Measurements from ENCODE around the gene SLC39A1. TPM values are rescaled to one million over a fixed set of nuclear protein-coding genes. Genes with fewer than 3 reads are reported as not detected.

The SLC39A1 gene
- polyA plus RNA-seq, 2 of the 4 experiments (the other 2 are of a cell fraction) = 80.6 to 108 TPM

DNA sequence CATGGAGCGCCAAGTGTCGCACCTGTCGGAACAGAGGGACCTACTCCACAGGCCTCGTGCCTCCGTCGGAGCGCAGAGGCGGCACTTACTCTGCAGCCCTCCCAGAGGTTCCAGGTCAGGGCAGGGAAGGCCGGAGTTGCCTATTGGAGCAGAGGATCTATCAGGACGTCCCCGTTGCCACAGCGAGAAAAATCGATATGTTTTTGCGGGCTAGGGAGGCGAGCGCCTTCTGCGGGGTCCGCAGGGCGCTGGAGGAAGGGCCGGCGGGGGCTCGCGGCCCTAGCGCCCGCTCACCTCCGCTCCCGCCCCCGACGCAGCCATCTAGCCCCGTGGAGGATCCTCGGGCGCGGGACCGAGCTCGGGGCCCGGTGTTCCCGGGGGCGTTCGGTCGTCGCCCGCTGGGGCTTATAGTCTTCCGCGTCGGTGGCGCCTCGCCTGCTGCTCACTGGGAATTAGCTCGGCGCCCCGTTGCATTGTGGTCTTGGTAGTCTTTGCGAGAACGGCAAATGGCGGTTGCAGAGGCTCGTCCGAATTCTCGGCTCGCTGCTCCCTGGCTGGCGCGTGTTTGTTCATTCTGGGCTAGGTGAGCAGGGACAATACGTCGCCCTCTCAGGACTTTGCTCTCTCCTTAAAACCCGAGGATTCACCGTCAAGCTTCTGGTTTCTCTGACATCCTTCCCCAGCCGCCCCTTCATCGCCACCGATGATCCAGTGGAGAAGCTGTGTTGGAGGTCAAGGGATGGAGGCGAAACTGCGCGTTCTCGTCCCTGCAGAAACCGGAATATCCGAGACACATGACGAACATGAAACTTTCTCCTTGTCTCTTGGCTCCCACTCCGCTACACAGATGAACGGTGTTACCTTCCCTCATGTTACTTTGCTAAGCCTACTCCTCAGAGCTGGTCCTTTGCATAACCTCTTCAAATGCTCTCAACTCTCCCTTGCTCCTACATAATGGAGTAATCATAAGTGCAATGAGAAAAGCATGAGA lies 14.2 kb upstream of the SLC39A1 start, which contains the start of gene JTB:
TSS of gene JTB (minus strand) at position 425 of the 991 bp plus-strand sequence. CDS start at position 3, 422 bp downstream.
- FAIRE-seq = no peak
- peak; percentile 95 to 98 for ATAC-seq
- peak; percentile 82 to 90 for DNase-seq (ENCODE audit: low read depth in 1 of 2, low spot score in 1 of 2)
- Histone ChIP-seq H3K4me2 (peak within 1 kb of the TSS; percentile 92), H3K9me3 (no peaks in the 10 kb centered on the region), H3K4me3 (peak within 1 kb of the TSS; percentile 92), H3K27ac (peak within 1 kb of the TSS; percentile 88 to 95), H3K4me1 (peaks cover 18% of the 10 kb centered on the region)
- ChIA-PET CTCF (interaction anchor here (0.5 to 7.5 kb wide), 19 partner anchors 9 to 947 kb away, joined by 3 to 90 read pairs (median 3); partner anchors contain the start of genes CREB3L4, DENND4B and RAB13), POLR2A (interaction anchor here (0.6 to 4.4 kb wide), 10 partner anchors 9 to 194 kb away, joined by 3 to 78 read pairs (median 6); partner anchors contain the start of genes CREB3L4, DENND4B, GATAD2B and RAB13)
- no peak for TF ChIP-seq MAFK (IDR thresholded peaks at IDR 0.05; ENCODE audit: partially characterized antibody)
- no peak for TF ChIP-seq FOSB (CRISPR knock-in tag; IDR thresholded peaks at IDR 0.05)
- TF ChIP-seq ZNF302 (CRISPR knock-in tag; IDR thresholded peaks at IDR 0.05) = no peak
- peak; percentile 56 for TF ChIP-seq POLR2A (IDR thresholded peaks at IDR 0.05; ENCODE audit: low read length)
- no peak for TF ChIP-seq TP53 (CRISPR knock-in tag; IDR thresholded peaks at IDR 0.05)
- no peak for TF ChIP-seq CBX2 (IDR thresholded peaks at IDR 0.05; ENCODE audit: borderline replicate concordance, low read depth)
- TF ChIP-seq, protein P1, sequence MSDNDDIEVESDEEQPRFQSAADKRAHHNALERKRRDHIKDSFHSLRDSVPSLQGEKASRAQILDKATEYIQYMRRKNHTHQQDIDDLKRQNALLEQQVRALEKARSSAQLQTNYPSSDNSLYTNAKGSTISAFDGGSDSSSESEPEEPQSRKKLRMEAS (IDR thresholded peaks at IDR 0.05) = peak; percentile 81
- TF ChIP-seq JUN (IDR thresholded peaks at IDR 0.05) = peak in 1 of 2 experiments; percentile 62; a peak in 1 of 5 replicates
- TF ChIP-seq, protein P2, sequence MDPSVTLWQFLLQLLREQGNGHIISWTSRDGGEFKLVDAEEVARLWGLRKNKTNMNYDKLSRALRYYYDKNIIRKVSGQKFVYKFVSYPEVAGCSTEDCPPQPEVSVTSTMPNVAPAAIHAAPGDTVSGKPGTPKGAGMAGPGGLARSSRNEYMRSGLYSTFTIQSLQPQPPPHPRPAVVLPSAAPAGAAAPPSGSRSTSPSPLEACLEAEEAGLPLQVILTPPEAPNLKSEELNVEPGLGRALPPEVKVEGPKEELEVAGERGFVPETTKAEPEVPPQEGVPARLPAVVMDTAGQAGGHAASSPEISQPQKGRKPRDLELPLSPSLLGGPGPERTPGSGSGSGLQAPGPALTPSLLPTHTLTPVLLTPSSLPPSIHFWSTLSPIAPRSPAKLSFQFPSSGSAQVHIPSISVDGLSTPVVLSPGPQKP (IDR thresholded peaks at IDR 0.05; ENCODE audit: low read depth, low read length) = no peak
- no peak for TF ChIP-seq NR3C1 (IDR thresholded peaks at IDR 0.05)
- TF ChIP-seq POLR2AphosphoS2 (conservative IDR thresholded peaks at IDR 0.05; ENCODE audit: low read length) = no peak
- no peak for TF ChIP-seq HOXB5 (CRISPR knock-in tag; IDR thresholded peaks at IDR 0.05)
- peak; percentile 93 for TF ChIP-seq PHF8 (IDR thresholded peaks at IDR 0.05; ENCODE audit: borderline replicate concordance, low read depth)
- no peak for TF ChIP-seq RCOR1 (IDR thresholded peaks at IDR 0.05; ENCODE audit: low read depth, low read length)
- TF ChIP-seq BCL3 (IDR thresholded peaks at IDR 0.05) = peak; percentile 83
- no peak for TF ChIP-seq RNF2 (IDR thresholded peaks at IDR 0.05; ENCODE audit: borderline replicate concordance, low read depth)
- TF ChIP-seq, protein P3, sequence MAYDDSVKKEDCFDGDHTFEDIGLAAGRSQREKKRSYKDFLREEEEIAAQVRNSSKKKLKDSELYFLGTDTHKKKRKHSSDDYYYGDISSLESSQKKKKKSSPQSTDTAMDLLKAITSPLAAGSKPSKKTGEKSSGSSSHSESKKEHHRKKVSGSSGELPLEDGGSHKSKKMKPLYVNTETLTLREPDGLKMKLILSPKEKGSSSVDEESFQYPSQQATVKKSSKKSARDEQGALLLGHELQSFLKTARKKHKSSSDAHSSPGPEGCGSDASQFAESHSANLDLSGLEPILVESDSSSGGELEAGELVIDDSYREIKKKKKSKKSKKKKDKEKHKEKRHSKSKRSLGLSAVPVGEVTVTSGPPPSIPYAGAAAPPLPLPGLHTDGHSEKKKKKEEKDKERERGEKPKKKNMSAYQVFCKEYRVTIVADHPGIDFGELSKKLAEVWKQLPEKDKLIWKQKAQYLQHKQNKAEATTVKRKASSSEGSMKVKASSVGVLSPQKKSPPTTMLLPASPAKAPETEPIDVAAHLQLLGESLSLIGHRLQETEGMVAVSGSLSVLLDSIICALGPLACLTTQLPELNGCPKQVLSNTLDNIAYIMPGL (CRISPR knock-in tag; IDR thresholded peaks at IDR 0.05; ENCODE audit: borderline replicate concordance) = no peak
- WGBS (ENCODE audit: missing lambda C conversion rate) = 2% methylated on average over 30 of the region's 75 CpGs

DNA sequence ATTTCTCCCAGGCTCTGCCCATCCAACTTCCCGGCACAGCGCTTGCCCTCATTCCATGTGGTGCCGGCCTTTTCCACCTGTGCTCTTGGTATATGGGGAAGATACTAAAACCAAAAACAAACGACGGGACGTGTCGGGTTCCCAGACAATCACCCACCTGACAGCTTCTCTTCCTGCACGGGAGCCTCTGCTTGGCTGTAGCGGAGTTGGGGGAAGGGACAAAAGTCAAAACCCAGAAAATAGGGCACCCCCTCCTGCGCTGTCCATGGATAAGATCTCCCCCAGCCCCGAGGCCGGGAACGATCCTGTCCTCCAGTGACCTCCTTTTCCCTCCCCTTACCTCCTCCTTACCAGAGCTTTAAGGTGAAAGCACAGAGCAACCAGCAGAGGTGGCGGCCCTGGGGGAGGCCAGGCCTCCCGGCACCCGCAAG lies 13.5 kb upstream of the SLC39A1 start:
- Histone ChIP-seq H3K4me1 (peaks cover 18% of the 10 kb centered on the region), H3K9me3 (no peaks in the 10 kb centered on the region), H3K27ac (peak overlapping the region; percentile 88 to 95), H3K4me2 (peak overlapping the region; percentile 92), H3K4me3 (peak overlapping the region; percentile 92)
- 2% methylated on average over 13 of the region's 16 CpGs for WGBS (ENCODE audit: missing lambda C conversion rate)
- peak; percentile 3 to 45; a peak in 4 of 6 replicates for ATAC-seq
- FAIRE-seq = no peak
- ChIA-PET POLR2A (interaction anchor here (0.9 to 4.4 kb wide), 9 partner anchors 9 to 193 kb away, joined by 3 to 78 read pairs (median 8); partner anchors contain the start of genes CREB3L4, DENND4B, GATAD2B and RAB13), CTCF (interaction anchor here (0.8 to 7.5 kb wide), 10 partner anchors 9 to 187 kb away, joined by 3 to 90 read pairs (median 5); partner anchors contain the start of genes CREB3L4, DENND4B and RAB13)
- DNase-seq (ENCODE audit: low read depth in 1 of 2, low spot score in 1 of 2) = no peak
- TF ChIP-seq MYC (IDR thresholded peaks at IDR 0.05; ENCODE audit: borderline replicate concordance, low read length) (no peak), MAZ (IDR thresholded peaks at IDR 0.05; ENCODE audit: borderline replicate concordance, low read depth, low read length) (no peak), JUN (IDR thresholded peaks at IDR 0.05) (no peak), SMC3 (IDR thresholded peaks at IDR 0.05) (no peak), HOXA7 (CRISPR knock-in tag; IDR thresholded peaks at IDR 0.05) (no peak), RARB (CRISPR knock-in tag; IDR thresholded peaks at IDR 0.05) (no peak), CBX2 (IDR thresholded peaks at IDR 0.05; ENCODE audit: borderline replicate concordance, low read depth) (no peak), NFE2L2 (conservative IDR thresholded peaks at IDR 0.05; ENCODE audit: low read length) (no peak), HOXB13 (CRISPR knock-in tag; IDR thresholded peaks at IDR 0.05; ENCODE audit: low read depth) (no peak), NR3C1 (IDR thresholded peaks at IDR 0.05) (no peak), BCL3 (IDR thresholded peaks at IDR 0.05) (no peak), FOSL2 (IDR thresholded peaks at IDR 0.05) (no peak), FOSL2 (CRISPR knock-in tag; IDR thresholded peaks at IDR 0.05) (no peak), KDM5A (IDR thresholded peaks at IDR 0.05) (no peak)
- TF ChIP-seq, protein P3 (CRISPR knock-in tag; IDR thresholded peaks at IDR 0.05; ENCODE audit: borderline replicate concordance) = no peak

Measured in A549 (cell line).